Measurements from ENCODE around the gene DLG2. TPM values are rescaled to one million over a fixed set of nuclear protein-coding genes. Genes with fewer than 3 reads are reported as not detected.

The DLG2 gene
- total and polyA plus RNA-seq, 9 donors = 2.5 to 20.7 (median 12.0) TPM

DNA sequence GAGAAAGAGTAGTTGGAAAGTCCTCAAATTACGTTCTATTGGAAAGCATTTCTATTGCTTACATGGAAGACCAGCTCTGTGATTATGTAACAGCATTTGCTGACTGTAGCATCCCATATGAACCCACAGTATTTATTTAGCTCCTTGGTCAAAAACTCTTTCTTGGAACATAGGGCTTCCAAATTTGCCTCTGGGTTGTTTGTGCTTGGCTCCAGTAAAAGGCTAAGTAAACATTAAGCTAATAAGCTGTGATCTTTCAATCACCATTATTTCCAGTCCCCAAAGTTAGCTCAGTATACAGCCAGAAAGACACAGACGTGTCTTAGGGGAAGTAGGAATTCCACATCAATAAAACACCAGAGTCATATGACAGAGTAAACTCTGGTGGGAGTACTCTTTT lies 668.8 kb downstream of the DLG2 start:
- Histone ChIP-seq H3K4me3 (no peak overlapping the region), H3K27ac (no peak overlapping the region), H3K9me3 (no peaks in the 10 kb centered on the region), H3K27me3 (no peaks in the 10 kb centered on the region), H3K36me3 (no peaks in the 10 kb centered on the region), H3K4me1 (ENCODE audit: insufficient read depth) (peaks cover 4% of the 10 kb centered on the region)
- TF ChIP-seq POLR2A (IDR thresholded peaks at IDR 0.05) (no peak), EP300 (IDR thresholded peaks at IDR 0.05) (no peak)
- TF ChIP-seq, protein P1, sequence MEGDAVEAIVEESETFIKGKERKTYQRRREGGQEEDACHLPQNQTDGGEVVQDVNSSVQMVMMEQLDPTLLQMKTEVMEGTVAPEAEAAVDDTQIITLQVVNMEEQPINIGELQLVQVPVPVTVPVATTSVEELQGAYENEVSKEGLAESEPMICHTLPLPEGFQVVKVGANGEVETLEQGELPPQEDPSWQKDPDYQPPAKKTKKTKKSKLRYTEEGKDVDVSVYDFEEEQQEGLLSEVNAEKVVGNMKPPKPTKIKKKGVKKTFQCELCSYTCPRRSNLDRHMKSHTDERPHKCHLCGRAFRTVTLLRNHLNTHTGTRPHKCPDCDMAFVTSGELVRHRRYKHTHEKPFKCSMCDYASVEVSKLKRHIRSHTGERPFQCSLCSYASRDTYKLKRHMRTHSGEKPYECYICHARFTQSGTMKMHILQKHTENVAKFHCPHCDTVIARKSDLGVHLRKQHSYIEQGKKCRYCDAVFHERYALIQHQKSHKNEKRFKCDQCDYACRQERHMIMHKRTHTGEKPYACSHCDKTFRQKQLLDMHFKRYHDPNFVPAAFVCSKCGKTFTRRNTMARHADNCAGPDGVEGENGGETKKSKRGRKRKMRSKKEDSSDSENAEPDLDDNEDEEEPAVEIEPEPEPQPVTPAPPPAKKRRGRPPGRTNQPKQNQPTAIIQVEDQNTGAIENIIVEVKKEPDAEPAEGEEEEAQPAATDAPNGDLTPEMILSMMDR (IDR thresholded peaks at IDR 0.05) = no peak
- WGBS, 3 donors = 63 to 69% (median 68%) methylated on average over 2 of the region's 2 CpGs
- intact Hi-C loops (cut with DNase I) = no loop called here
- DNase-seq = no peak

DNA sequence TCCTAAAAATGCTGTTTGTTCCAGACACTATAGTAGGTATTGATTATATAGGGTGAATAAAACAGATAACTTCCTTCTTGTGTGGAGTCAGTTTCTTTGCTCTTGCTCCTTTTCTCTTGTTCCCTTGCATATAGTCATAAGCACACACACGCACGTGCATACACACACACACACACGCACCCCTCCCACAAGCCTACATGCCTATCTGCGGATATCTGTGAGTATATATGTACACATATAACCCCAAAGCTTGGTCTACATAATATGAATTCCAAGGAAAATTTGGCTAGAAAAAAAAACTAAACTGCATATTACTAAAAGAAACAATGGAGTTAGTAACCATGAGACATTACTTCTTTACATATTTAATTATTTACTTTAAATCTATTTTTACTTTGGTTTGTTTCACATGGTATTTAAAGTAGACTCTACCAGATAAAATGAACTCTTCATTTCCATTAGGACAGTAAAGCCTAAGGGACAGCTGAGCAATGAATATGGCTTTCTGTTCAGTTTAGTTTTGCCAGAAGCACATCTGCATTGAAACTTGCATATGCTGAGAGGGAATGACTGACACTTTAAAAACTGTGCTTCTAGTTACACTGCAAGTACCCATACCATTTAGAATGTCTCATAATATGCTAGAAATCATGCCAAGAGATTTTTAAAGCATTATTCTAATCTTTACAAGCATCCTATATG lies 676.4 kb downstream of the DLG2 start:
- no peaks in the 10 kb centered on the region for H3K36me3 ChIP-seq
- DNase-seq = no peak
- intact Hi-C loops (cut with DNase I) = no loop called here
- H3K27ac ChIP-seq = no peak overlapping the region
- TF ChIP-seq, protein P1 (IDR thresholded peaks at IDR 0.05) = no peak
- TF ChIP-seq EP300 (IDR thresholded peaks at IDR 0.05) (no peak), POLR2A (IDR thresholded peaks at IDR 0.05) (no peak)
- H3K4me3 ChIP-seq = no peak overlapping the region
- WGBS, 3 donors = 91 to 97% (median 93%) methylated on average over 4 of the region's 4 CpGs
- H3K4me1 ChIP-seq (ENCODE audit: insufficient read depth) = no peaks in the 10 kb centered on the region
- no peaks in the 10 kb centered on the region for H3K9me3 ChIP-seq
- H3K27me3 ChIP-seq = no peaks in the 10 kb centered on the region

DNA sequence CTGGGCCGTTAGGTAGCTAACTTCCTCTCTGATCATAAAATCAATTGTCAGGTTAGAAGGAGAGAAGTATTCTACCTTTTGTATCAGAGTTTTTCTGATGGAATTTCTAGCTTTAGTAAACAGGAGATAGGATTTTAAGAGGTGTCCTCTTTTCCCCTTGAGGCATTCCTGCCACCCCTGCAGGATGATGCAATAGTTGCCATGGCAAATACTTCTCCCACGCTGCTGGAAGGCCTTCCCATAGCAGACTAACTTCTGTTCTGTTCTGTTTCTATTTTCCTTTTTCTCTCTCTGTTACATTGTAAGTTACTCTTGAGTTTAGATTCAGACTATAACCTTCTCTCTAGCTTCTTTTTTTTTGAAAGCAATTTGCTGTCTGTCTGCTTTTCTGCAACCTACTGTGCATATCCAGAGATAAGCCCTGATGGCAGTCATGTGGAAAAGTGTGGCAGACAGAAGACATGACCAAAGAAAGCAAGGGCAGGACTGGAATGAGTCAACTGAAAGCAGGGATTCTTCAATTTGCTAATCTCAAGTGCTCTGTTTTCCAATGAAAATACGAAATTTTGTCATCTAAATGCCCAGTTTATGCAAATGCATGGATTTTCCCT lies 679.1 kb downstream of the DLG2 start:
- DNase-seq = no peak
- H3K9me3 ChIP-seq = no peaks in the 10 kb centered on the region
- no peak overlapping the region for H3K4me3 ChIP-seq
- no peak overlapping the region for H3K27ac ChIP-seq
- H3K36me3 ChIP-seq = no peaks in the 10 kb centered on the region
- no peaks in the 10 kb centered on the region for H3K27me3 ChIP-seq
- WGBS, 3 donors = 31 to 57% (median 54%) methylated on average over 3 of the region's 3 CpGs
- intact Hi-C loops (cut with DNase I) = no loop called here
- TF ChIP-seq POLR2A (IDR thresholded peaks at IDR 0.05) (no peak), EP300 (IDR thresholded peaks at IDR 0.05) (no peak)
- TF ChIP-seq, protein P1 (IDR thresholded peaks at IDR 0.05) = no peak
- H3K4me1 ChIP-seq (ENCODE audit: insufficient read depth) = no peaks in the 10 kb centered on the region

DNA sequence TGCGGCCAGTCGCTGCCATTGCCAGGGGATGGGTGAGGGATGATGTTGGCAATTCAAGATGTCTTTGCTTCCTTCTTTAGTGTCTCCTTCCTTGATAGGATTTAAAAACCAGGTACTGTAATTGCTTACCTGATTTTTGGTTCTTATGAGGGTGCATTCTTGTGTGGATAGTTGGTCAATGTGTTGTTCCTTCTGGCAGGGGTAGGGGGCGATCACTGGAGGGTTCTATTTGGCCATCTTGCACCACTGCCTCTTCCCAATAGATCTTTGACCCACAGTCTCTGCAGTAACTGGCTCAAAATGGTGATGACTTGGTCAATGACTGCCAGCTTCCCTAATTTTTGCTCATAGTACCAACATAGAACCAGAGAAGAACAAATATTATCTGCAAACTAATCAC lies 680.1 kb downstream of the DLG2 start:
- Histone ChIP-seq H3K4me1 (ENCODE audit: insufficient read depth) (no peaks in the 10 kb centered on the region), H3K36me3 (no peaks in the 10 kb centered on the region), H3K4me3 (no peak overlapping the region), H3K9me3 (no peaks in the 10 kb centered on the region), H3K27ac (no peak overlapping the region), H3K27me3 (no peaks in the 10 kb centered on the region)
- intact Hi-C loops (cut with DNase I) = no loop called here
- no peak for DNase-seq
- TF ChIP-seq, protein P1 (IDR thresholded peaks at IDR 0.05) = no peak
- no peak for TF ChIP-seq EP300 (IDR thresholded peaks at IDR 0.05)
- 87 to 95% (median 95%) methylated on average over 3 of the region's 3 CpGs for WGBS, 3 donors

All from ovary (tissue), 9 donors.